Mesothelial cell of epicardium (in vitro differentiated cells): ENCODE data around the gene ZNF787. TPM values are rescaled to one million over a fixed set of nuclear protein-coding genes. Genes with fewer than 3 reads are reported as not detected.

ENCODE experiments used
- DNase-seq, 2 experiments: peaks; one replicate each; pipeline ENCODE4 v3.0.0; 2021; ENCODE audit warnings: low spot score in 2 of 2; ENCODE audit not compliant: unreplicated experiment in 2 of 2
- H3K27ac Mint-ChIP-seq: 2 replicates; pipeline ENCODE4 v1.8.0; 2021; ENCODE audit warnings: mixed read lengths
- H3K27me3 Mint-ChIP-seq: 2 replicates; pipeline ENCODE4 v1.8.0; 2021; ENCODE audit warnings: low read depth, mixed read lengths
- H3K36me3 Mint-ChIP-seq: 2 replicates; pipeline ENCODE4 v1.8.0; 2021; ENCODE audit warnings: mixed read lengths
- H3K4me1 Mint-ChIP-seq: 2 replicates; pipeline ENCODE4 v1.8.0; 2021; ENCODE audit warnings: mixed read lengths
- H3K4me3 Mint-ChIP-seq: 2 replicates; pipeline ENCODE4 v1.8.0; 2021; ENCODE audit warnings: mild to moderate bottlenecking, moderate library complexity, mixed read lengths
- H3K9me3 Mint-ChIP-seq: 2 replicates; pipeline ENCODE4 v1.8.0; 2021; ENCODE audit warnings: mixed read lengths
- total RNA-seq: library from RNA; stranded (reverse); gene quantifications from 3 replicates; pipeline ENCODE4 v1.2.1, GENCODE V29; 2021
- TF ChIP-seq, protein P1 (sequence below): fragments of 200-600 bp; sonication (generic); IDR thresholded peaks from one replicate; pipeline ENCODE4 v1.5.0; 2021; ENCODE audit warnings: antibody characterized with exemption; ENCODE audit not compliant: unreplicated experiment

Gene ZNF787
- total RNA-seq, 1 donor from 2014 or later = 35.5 TPM

GRCh38 chr19:56123266-56123891 is 2.3 kb upstream of the ZNF787 start:
- H3K27ac Mint-ChIP-seq = no peak overlapping the region

DNA sequence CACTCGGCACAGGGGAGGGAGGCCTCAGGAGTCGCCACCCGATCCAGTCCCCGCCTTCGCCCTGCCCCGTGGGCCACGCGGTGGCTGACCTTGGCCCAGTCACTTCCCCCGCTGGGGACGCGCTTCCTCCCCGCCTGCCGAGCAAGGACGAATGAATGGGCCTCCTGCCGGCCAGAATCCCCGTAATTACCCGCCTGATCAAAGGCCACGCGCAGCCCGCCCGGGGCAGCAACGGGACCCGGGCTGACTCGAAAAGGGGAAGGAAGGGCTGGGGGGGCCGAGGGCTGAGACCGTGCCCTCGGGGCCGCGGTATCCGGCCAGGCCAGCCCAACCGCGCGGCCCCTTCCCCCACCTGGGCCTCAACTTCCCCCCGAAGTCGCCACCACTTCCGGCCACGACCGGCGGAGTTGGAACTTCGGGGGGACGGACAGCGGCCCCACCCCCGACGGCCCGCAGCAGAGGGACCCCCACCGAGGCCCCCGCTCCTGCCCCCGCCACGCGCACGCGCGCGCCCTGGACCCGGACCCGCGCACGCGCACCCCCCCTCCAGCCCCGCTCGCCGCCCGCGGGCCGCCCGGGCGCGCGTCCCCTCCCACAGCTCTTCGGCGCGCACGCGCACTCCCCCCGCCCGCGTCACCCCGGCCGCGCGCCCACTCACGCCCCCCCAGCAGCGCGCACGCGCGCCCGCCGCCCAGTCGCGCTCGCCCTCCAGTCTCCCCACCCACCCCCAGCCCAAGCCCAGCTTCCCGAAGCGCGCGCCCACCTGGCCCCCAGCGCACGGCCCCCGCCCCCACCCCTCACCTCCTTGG is 520 bp downstream of the ZNF787 start:
- H3K36me3 Mint-ChIP-seq = peaks cover 2% of the 10 kb centered on the region
- H3K27me3 Mint-ChIP-seq = no peaks in the 10 kb centered on the region
- peaks cover 20% of the 10 kb centered on the region for H3K4me1 Mint-ChIP-seq
- H3K9me3 Mint-ChIP-seq = no peaks in the 10 kb centered on the region
- peak overlapping the region; percentile 79 for H3K4me3 Mint-ChIP-seq
- TF ChIP-seq, protein P1, sequence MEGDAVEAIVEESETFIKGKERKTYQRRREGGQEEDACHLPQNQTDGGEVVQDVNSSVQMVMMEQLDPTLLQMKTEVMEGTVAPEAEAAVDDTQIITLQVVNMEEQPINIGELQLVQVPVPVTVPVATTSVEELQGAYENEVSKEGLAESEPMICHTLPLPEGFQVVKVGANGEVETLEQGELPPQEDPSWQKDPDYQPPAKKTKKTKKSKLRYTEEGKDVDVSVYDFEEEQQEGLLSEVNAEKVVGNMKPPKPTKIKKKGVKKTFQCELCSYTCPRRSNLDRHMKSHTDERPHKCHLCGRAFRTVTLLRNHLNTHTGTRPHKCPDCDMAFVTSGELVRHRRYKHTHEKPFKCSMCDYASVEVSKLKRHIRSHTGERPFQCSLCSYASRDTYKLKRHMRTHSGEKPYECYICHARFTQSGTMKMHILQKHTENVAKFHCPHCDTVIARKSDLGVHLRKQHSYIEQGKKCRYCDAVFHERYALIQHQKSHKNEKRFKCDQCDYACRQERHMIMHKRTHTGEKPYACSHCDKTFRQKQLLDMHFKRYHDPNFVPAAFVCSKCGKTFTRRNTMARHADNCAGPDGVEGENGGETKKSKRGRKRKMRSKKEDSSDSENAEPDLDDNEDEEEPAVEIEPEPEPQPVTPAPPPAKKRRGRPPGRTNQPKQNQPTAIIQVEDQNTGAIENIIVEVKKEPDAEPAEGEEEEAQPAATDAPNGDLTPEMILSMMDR = no peak
- peak; percentile 78 to 84 for DNase-seq
- H3K27ac Mint-ChIP-seq = peak overlapping the region; percentile 89

More at GRCh38 chr19:56123266-56123891, 2.3 kb upstream of the ZNF787 start:
- Mint-ChIP-seq H3K27me3 (no peaks in the 10 kb centered on the region), H3K9me3 (no peaks in the 10 kb centered on the region), H3K4me3 (no peak overlapping the region), H3K36me3 (no peaks in the 10 kb centered on the region), H3K4me1 (peaks cover 15% of the 10 kb centered on the region)
- TF ChIP-seq, protein P1 = no peak
- DNase-seq = no peak

DNA sequence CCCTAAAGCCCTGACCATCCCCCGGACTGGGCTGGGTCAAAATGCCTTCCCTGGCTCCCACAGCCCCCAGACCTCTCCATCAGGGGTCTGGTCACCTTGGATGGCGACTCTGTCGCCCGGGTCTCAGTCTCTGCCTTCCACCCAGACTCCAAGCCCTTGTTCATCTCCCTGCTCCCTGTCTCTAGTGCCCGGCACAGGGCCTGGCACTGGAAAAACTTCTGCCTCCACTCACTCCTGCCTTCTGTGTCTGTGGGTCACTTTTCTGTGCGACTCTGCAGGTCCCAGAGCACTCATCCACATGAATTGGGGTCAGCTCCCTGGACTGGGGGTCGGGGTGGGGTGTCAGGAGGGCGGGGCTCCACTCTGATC is 1.1 kb downstream of the ZNF787 start:
- Mint-ChIP-seq H3K27me3 (no peaks in the 10 kb centered on the region), H3K4me1 (peaks cover 20% of the 10 kb centered on the region), H3K4me3 (peak overlapping the region; percentile 78), H3K36me3 (peaks cover 2% of the 10 kb centered on the region), H3K9me3 (no peaks in the 10 kb centered on the region), H3K27ac (peak overlapping the region; percentile 89)
- TF ChIP-seq, protein P1 = no peak
- DNase-seq = no peak

GRCh38 chr19:56119582-56119978 is 1.5 kb downstream of the ZNF787 start:
- no peaks in the 10 kb centered on the region for H3K27me3 Mint-ChIP-seq
- no peaks in the 10 kb centered on the region for H3K9me3 Mint-ChIP-seq
- peak overlapping the region; percentile 89 for H3K27ac Mint-ChIP-seq
- no peak for DNase-seq
- peaks cover 23% of the 10 kb centered on the region for H3K4me1 Mint-ChIP-seq
- H3K4me3 Mint-ChIP-seq = peak overlapping the region; percentile 78
- H3K36me3 Mint-ChIP-seq = peaks cover 2% of the 10 kb centered on the region
- TF ChIP-seq, protein P1 = no peak

GRCh38 chr19:56118666-56119581 is 2.2 kb downstream of the ZNF787 start:
- no peaks in the 10 kb centered on the region for H3K27me3 Mint-ChIP-seq
- peak overlapping the region; percentile 78 for H3K4me3 Mint-ChIP-seq
- peaks cover 2% of the 10 kb centered on the region for H3K36me3 Mint-ChIP-seq
- H3K9me3 Mint-ChIP-seq = no peaks in the 10 kb centered on the region
- peaks cover 23% of the 10 kb centered on the region for H3K4me1 Mint-ChIP-seq
- peak overlapping the region; percentile 89 for H3K27ac Mint-ChIP-seq
- TF ChIP-seq, protein P1 = no peak
- DNase-seq = no peak
